HepG2 (cell line): ENCODE measurements around the gene TAF1C. TPM values are rescaled to one million over a fixed set of nuclear protein-coding genes. Genes with fewer than 3 reads are reported as not detected.

ENCODE experiments used
- ARHGAP35 ChIP-seq: sonication (generic); formaldehyde crosslinking; IDR thresholded peaks from 2 replicates; pipeline ENCODE4 v1.9.0; 2022; ENCODE audit warnings: mild to moderate bottlenecking, inconsistent platforms, moderate library complexity, missing genetic modification reagents, borderline replicate concordance
- CREB3 ChIP-seq: sonication (generic); formaldehyde crosslinking; IDR thresholded peaks from 2 replicates; pipeline ENCODE4 v1.5.0; 2020; ENCODE audit warnings: missing genetic modification reagents
- DR1 ChIP-seq: sonication (generic); formaldehyde crosslinking; IDR thresholded peaks from 2 replicates; pipeline ENCODE4 v1.8.0; 2021; ENCODE audit warnings: mild to moderate bottlenecking, missing genetic modification reagents, inconsistent platforms
- KAT7 ChIP-seq: IDR thresholded peaks from 2 replicates; pipeline ENCODE4 v1.6.1; 2018; ENCODE audit warnings: borderline replicate concordance, missing compliant biosample characterization
- KDM5A ChIP-seq: fragments of 200-600 bp; sonication (generic); IDR thresholded peaks from 2 replicates; pipeline ENCODE4 v1.7.0; 2018; ENCODE audit warnings: antibody characterized with exemption, mild to moderate bottlenecking, low read length, borderline replicate concordance
- MTF2 ChIP-seq: sonication (generic); formaldehyde crosslinking; IDR thresholded peaks from 2 replicates; pipeline ENCODE4 v1.5.0; 2020; ENCODE audit warnings: missing genetic modification reagents, borderline replicate concordance
- NCOA5 ChIP-seq: sonication (generic); formaldehyde crosslinking; IDR thresholded peaks from 2 replicates; pipeline ENCODE4 v1.4.0; 2020; ENCODE audit warnings: missing genetic modification reagents
- PBX2 ChIP-seq: IDR thresholded peaks from 2 replicates; pipeline ENCODE4 v1.6.1; 2016; ENCODE audit warnings: control low read depth
- RCOR2 ChIP-seq: IDR thresholded peaks from 2 replicates; pipeline ENCODE4 v1.6.1; 2016; ENCODE audit warnings: missing biosample characterization, missing genetic modification reagents
- RERE ChIP-seq: IDR thresholded peaks from 2 replicates; pipeline ENCODE4 v1.6.1; 2016; ENCODE audit warnings: low read depth, missing genetic modification reagents, missing compliant biosample characterization
- RFXAP ChIP-seq: sonication (generic); formaldehyde crosslinking; IDR thresholded peaks from 2 replicates; pipeline ENCODE4 v1.4.0; 2020; ENCODE audit warnings: missing genetic modification reagents, borderline replicate concordance
- ZBTB7B ChIP-seq: sonication (generic); formaldehyde crosslinking; IDR thresholded peaks from 2 replicates; pipeline ENCODE4 v1.4.0; 2020; ENCODE audit warnings: missing genetic modification reagents
- ZIK1 ChIP-seq: sonication (generic); formaldehyde crosslinking; IDR thresholded peaks from 2 replicates; pipeline ENCODE4 v1.5.0; 2020; ENCODE audit warnings: mild to moderate bottlenecking, low read depth, missing genetic modification reagents, borderline replicate concordance
- ZKSCAN5 ChIP-seq: sonication (generic); formaldehyde crosslinking; IDR thresholded peaks from 2 replicates; pipeline ENCODE4 v1.5.1; 2020; ENCODE audit warnings: mild to moderate bottlenecking, missing genetic modification reagents
- ZNF225 ChIP-seq: sonication (generic); formaldehyde crosslinking; IDR thresholded peaks from 2 replicates; pipeline ENCODE4 v1.4.0; 2020; ENCODE audit warnings: mild to moderate bottlenecking, missing genetic modification reagents
- ZNF235 ChIP-seq: sonication (generic); formaldehyde crosslinking; IDR thresholded peaks from 2 replicates; pipeline ENCODE4 v1.8.1; 2023; ENCODE audit warnings: mild to moderate bottlenecking, missing genetic modification reagents, borderline replicate concordance
- ZNF331 ChIP-seq: sonication (generic); formaldehyde crosslinking; IDR thresholded peaks from 2 replicates; pipeline ENCODE4 v1.4.0; 2020; ENCODE audit warnings: missing genetic modification reagents
- ZNF350 ChIP-seq: sonication (generic); formaldehyde crosslinking; IDR thresholded peaks from 2 replicates; pipeline ENCODE4 v1.4.0; 2020; ENCODE audit warnings: mild to moderate bottlenecking, low read depth, missing genetic modification reagents, borderline replicate concordance
- ZNF460 ChIP-seq: sonication (generic); formaldehyde crosslinking; IDR thresholded peaks from 2 replicates; pipeline ENCODE4 v1.5.1; 2020; ENCODE audit warnings: missing genetic modification reagents, mild to moderate bottlenecking, borderline replicate concordance
- ZNF543 ChIP-seq: sonication (generic); formaldehyde crosslinking; IDR thresholded peaks from 2 replicates; pipeline ENCODE4 v1.4.0; 2020; ENCODE audit warnings: mild to moderate bottlenecking, missing genetic modification reagents
- ZNF564 ChIP-seq: sonication (generic); formaldehyde crosslinking; IDR thresholded peaks from 2 replicates; pipeline ENCODE4 v1.8.1; 2023; ENCODE audit warnings: mild to moderate bottlenecking, missing genetic modification reagents
- ZNF703 ChIP-seq: sonication (generic); formaldehyde crosslinking; IDR thresholded peaks from 2 replicates; pipeline ENCODE4 v1.5.1; 2020; ENCODE audit warnings: missing genetic modification reagents, mild to moderate bottlenecking, moderate library complexity, borderline replicate concordance
- polyA plus RNA-seq, 8 experiments: library from polyadenylated mRNA; depleted of rRNA in 3 of 8; stranded (reverse) in 7 of 8; unstranded in 1 of 8; fragments of >200 nt; fragmentation: Illumina TruSeq in 4 of 8; extraction: Trizol in 4 of 8; gene quantifications; 2 replicates each; pipeline versions ENCODE4 v1.2.1 to v1.2.3, GENCODE V29; 2011 to 2016; ENCODE audit warnings: low read depth in 4 of 8, missing spikeins in 1 of 8, mixed read lengths in 1 of 8; ENCODE audit not compliant: insufficient read depth in 1 of 8
- total RNA-seq, 5 experiments: library from RNA; depleted of rRNA; stranded (reverse); fragments of >200 nt; fragmentation: Illumina TruSeq; extraction: Trizol; gene quantifications; 2 replicates each; pipeline ENCODE4 v1.2.3, GENCODE V29; 2016; ENCODE audit warnings: low read depth in 1 of 5

Gene TAF1C
- total and polyA plus RNA-seq, 2 of the 13 experiments (the other 11 are each of a cell fraction or from before 2014, with no cell fraction given): 15.6 to 20.8 TPM

- TF ChIP-seq ARHGAP35 (CRISPR knock-in tag) (peak; percentile 33; the same call in 1 of the 2 replicates), ZNF460 (CRISPR knock-in tag) (no peak), ZNF703 (no peak; the same call in 1 of the 2 replicates), ZIK1 (CRISPR knock-in tag) (no peak), ZNF331 (CRISPR knock-in tag) (no peak; the same call in 1 of the 2 replicates), PBX2 (CRISPR knock-in tag) (no peak), RCOR2 (CRISPR knock-in tag) (no peak), RFXAP (CRISPR knock-in tag) (peak; percentile 84; the same call in 1 of the 2 replicates), ZNF225 (CRISPR knock-in tag) (peak; percentile 51; the same call in 1 of the 2 replicates), ZBTB7B (CRISPR knock-in tag) (peak; percentile 71; the same call in 1 of the 2 replicates), ZKSCAN5 (CRISPR knock-in tag) (no peak), CREB3 (peak; percentile 54; the same call in 1 of the 2 replicates), ZNF543 (0 out of 2 replicates have a peak, but pooled peaks have one; percentile 41), KAT7 (no peak; the same call in 1 of the 2 replicates), NCOA5 (CRISPR knock-in tag) (no peak), MTF2 (CRISPR knock-in tag) (peak; percentile 51; the same call in 1 of the 2 replicates), ZNF235 (CRISPR knock-in tag) (0 out of 2 replicates have a peak, but pooled peaks have one; percentile 52), KDM5A (peak; percentile 21; the same call in 1 of the 2 replicates), DR1 (CRISPR knock-in tag) (0 out of 2 replicates have a peak, but pooled peaks have one; percentile 46), RERE (CRISPR knock-in tag) (no peak), ZNF564 (CRISPR knock-in tag) (no peak), ZNF350 (CRISPR knock-in tag) (0 out of 2 replicates have a peak, but pooled peaks have one; percentile 25)
These were observed 41.8 kb downstream of the TAF1C start, which contains the start of the genes DNAAF1 and HSDL1 (continued) for GRCh38 chr16:84144859-84145639.
